Mucosa of descending colon (tissue), 3 donors: Measurements from ENCODE around the gene GREM2. TPM values are rescaled to one million over a fixed set of nuclear protein-coding genes. Genes with fewer than 3 reads are reported as not detected.

Experiments used
- ATAC-seq: fragments of 200-7000 bp; cut with Tn5 transposase; one replicate; pipeline ENCODE4 v1.9.1; 2020; ENCODE audit warnings: mild to moderate bottlenecking, moderate library complexity
- DNase-seq, 3 donors: peaks; one replicate each; pipeline ENCODE4 v3.0.0-alpha.2; 2020
- H3K36me3 ChIP-seq: fragments of 200-600 bp; one replicate; pipeline ENCODE4 v1.8.0; 2021; ENCODE audit warnings: low read depth, mild to moderate bottlenecking
- H3K4me1 ChIP-seq: fragments of 200-600 bp; one replicate; pipeline ENCODE4 v1.8.0; 2021; ENCODE audit warnings: low read depth, mild to moderate bottlenecking
- H3K4me3 ChIP-seq: fragments of 200-600 bp; one replicate; pipeline ENCODE4 v1.8.0; 2021; ENCODE audit warnings: mild to moderate bottlenecking
- H3K9me3 ChIP-seq: fragments of 200-600 bp; one replicate; pipeline ENCODE4 v1.8.0; 2021; ENCODE audit warnings: mild to moderate bottlenecking
- intact Hi-C, 2 donors: fragments of 100-400 bp; cut with DNase I in 1 of 2; cut with micrococcal nuclease in 1 of 2; formaldehyde crosslinking; loops; one replicate each; pipeline versions ENCODE4 v1.11.0 to v1.11.1; 2022; cut with DNase I, micrococcal nuclease
- total RNA-seq, 3 donors: library from RNA; stranded (reverse); fragmentation: NEBNext Ultra II Directional in 2 of 3; extraction: Animal tissue kit (Norgen Biotek cat#: 25700) in 2 of 3; gene quantifications; one replicate each; pipeline versions ENCODE4 v1.2.1 to v1.2.4, GENCODE V29; 2021 to 2023
- TF ChIP-seq, protein P1 (sequence below): fragments of 200-600 bp; IDR thresholded peaks from one replicate; pipeline ENCODE4 v1.8.0; 2022; ENCODE audit warnings: antibody characterized with exemption, mild to moderate bottlenecking
- donor health status: DM: no; HTN: no; CAD: no; lungs with moderate emphysema.
- donor health status: DM: no; HTN: no; CAD: no.
- donor health status: DM: no; HTN: yes; CAD: no.

GREM2 gene
- total RNA-seq, 3 donors from 2014 or later = 5.1 to 25.5 (median 6.0) TPM

DNA sequence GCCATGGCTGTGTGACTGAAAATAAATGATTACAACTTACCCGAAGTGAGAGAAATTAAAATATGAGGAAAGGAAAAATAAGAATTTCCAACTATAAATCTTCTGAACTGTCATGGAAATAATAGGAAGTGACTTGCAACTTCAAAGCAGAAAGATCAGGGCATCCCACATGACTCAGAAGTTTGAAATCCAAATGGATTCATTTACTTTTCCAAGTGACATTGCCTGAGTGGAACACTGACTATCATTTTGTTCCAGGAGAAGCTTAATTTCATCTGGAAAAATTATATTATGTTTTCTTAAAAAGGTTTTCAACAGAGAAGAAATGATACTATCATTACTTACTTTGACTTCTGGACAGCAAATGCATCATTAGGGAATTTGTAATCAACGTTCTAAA, 110.8 kb downstream of the GREM2 start:
- no peaks in the 10 kb centered on the region for H3K36me3 ChIP-seq
- ATAC-seq (no peak), DNase-seq (no peak)
- H3K4me3 ChIP-seq = no peak overlapping the region
- no peaks in the 10 kb centered on the region for H3K4me1 ChIP-seq
- TF ChIP-seq, protein P1, sequence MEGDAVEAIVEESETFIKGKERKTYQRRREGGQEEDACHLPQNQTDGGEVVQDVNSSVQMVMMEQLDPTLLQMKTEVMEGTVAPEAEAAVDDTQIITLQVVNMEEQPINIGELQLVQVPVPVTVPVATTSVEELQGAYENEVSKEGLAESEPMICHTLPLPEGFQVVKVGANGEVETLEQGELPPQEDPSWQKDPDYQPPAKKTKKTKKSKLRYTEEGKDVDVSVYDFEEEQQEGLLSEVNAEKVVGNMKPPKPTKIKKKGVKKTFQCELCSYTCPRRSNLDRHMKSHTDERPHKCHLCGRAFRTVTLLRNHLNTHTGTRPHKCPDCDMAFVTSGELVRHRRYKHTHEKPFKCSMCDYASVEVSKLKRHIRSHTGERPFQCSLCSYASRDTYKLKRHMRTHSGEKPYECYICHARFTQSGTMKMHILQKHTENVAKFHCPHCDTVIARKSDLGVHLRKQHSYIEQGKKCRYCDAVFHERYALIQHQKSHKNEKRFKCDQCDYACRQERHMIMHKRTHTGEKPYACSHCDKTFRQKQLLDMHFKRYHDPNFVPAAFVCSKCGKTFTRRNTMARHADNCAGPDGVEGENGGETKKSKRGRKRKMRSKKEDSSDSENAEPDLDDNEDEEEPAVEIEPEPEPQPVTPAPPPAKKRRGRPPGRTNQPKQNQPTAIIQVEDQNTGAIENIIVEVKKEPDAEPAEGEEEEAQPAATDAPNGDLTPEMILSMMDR = no peak
- no peaks in the 10 kb centered on the region for H3K9me3 ChIP-seq
- intact Hi-C loops = no loop called here

DNA sequence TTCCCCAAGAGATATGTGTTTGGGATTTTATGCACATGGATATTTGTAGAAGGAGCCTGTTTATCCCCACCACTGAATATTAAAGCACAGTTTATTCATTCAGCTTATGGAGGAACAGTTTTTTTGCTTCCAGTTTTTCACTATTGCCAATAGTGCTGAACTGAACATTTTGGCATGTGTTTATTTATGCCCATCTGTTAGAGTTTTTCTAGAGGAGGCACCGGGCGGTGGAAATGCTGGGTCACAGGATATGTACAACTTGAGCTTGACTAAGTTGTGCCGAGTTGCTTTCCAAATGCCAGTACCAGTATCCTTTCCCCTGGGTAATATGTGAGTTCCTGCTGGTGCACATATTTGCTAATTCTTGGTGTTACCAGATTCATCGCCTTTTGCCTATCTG, 111.3 kb downstream of the GREM2 start:
- no peak overlapping the region for H3K4me3 ChIP-seq
- ATAC-seq (no peak), DNase-seq (no peak)
- H3K36me3 ChIP-seq = no peaks in the 10 kb centered on the region
- no peaks in the 10 kb centered on the region for H3K9me3 ChIP-seq
- TF ChIP-seq, protein P1 = no peak
- no peaks in the 10 kb centered on the region for H3K4me1 ChIP-seq
- intact Hi-C loops = no loop called here

DNA sequence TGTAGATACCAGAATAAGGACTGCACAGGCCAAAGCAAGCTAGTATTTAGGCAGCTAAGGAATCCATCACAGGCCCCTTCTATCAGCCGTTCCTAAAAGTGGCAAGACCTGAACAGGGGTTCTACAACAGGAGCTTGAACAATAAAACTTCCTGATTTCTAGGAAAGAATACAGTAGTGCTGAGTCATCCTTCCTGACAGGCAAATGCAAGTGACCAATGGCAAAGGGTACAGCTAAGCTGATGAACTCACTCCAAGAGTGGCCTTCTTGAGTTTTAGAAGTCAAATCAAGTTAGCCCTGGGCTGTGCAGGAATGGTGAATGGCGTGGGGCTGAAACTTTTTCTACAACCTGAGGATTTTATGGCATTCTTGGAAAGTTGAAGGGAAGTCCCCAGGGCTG, 112.9 kb downstream of the GREM2 start:
- peak; percentile 25 for ATAC-seq
- H3K36me3 ChIP-seq = no peaks in the 10 kb centered on the region
- TF ChIP-seq, protein P1 = no peak

DNA sequence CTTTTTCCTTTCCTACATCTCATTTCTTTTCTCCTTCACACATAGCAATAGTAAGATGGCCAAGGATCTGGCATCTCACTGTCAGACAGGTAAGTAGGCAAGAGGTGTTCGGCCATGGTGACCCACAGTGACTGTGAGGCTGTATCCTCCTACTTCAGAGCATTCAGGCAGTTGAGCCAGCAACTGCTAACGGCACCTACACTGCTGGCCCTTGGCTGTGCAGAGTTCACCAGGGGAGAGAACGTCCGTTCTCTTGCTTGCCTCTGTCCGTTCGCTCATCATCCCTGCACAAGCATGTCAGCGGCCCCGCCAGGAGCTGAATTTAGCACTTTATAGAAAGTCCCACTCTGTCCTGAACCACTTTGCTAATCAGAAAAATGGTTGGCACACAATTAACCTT, 113.6 kb downstream of the GREM2 start:
- ATAC-seq = no peak
- Histone ChIP-seq H3K4me1 (no peaks in the 10 kb centered on the region), H3K9me3 (no peaks in the 10 kb centered on the region), H3K4me3 (no peak overlapping the region), H3K36me3 (no peaks in the 10 kb centered on the region)
- intact Hi-C loops = no loop called here
- DNase-seq = no peak
- TF ChIP-seq, protein P1 = no peak

More for the DNA sequence above, 112.9 kb downstream of the GREM2 start:
- no peaks in the 10 kb centered on the region for H3K4me1 ChIP-seq
- DNase-seq = no peak
- no peak overlapping the region for H3K4me3 ChIP-seq
- H3K9me3 ChIP-seq = no peaks in the 10 kb centered on the region
- intact Hi-C loops = no loop called here

DNA sequence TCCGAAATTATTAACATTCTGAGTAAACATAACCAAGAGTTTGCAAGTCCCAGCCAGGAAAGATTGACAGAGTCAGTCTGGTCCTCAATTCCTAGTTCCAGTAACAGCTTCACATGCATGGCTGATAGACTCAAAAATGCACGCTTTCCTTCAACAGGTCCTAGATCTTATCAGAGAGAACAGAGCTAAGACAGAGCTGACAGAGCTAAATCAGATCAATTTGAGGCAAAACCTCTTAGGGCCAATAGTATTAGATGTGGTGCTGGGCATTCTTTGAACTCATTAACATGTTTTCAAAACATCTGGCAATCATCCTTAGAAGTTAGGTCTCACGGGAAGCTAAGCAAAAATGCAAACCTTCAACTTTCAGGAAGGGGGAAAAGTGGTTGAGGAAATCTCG, 114.0 kb downstream of the GREM2 start:
- TF ChIP-seq, protein P1 = no peak
- H3K36me3 ChIP-seq = no peaks in the 10 kb centered on the region
- H3K4me1 ChIP-seq = no peaks in the 10 kb centered on the region
- H3K9me3 ChIP-seq = no peaks in the 10 kb centered on the region
- no peak overlapping the region for H3K4me3 ChIP-seq
- DNase-seq (no peak), ATAC-seq (no peak)
- intact Hi-C loops = no loop called here

DNA sequence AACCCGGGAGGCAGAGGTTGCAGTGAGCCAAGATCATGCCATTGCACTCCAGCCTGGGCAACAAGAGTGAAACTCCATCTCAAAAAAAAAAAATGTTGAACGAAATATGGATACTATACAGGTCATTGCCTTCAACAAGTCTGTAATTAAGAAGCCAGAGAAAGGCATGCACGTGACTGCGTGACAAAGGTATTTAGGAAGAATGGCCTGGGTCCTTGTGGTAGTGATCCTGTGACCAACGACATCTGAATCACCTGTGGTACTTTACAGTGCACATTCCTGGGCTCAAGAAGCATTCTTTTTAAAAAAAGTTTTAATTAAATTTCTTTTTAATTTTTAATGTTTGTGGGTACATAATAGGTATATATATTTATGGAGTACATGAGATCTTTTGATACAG, 115.0 kb downstream of the GREM2 start:
- TF ChIP-seq, protein P1 = no peak

More for the DNA sequence above, 115.0 kb downstream of the GREM2 start:
- H3K9me3 ChIP-seq = no peaks in the 10 kb centered on the region
- H3K4me3 ChIP-seq = no peak overlapping the region
- intact Hi-C loops = no loop called here
- no peaks in the 10 kb centered on the region for H3K36me3 ChIP-seq
- no peaks in the 10 kb centered on the region for H3K4me1 ChIP-seq
- no peak for ATAC-seq
- DNase-seq = no peak
